Inferior parietal cortex (tissue), 1 donor: ENCODE results near the gene LDLRAD3.

Experiments used
- DNase-seq: peaks from one replicate; pipeline ENCODE4 v3.0.0-alpha.2; 2016; ENCODE audit errors: extremely low spot score

LDLRAD3 gene

GRCh38 chr11:36103933-36104530 is 160.2 kb downstream of the LDLRAD3 start:
- DNase-seq, result no peak

DNA sequence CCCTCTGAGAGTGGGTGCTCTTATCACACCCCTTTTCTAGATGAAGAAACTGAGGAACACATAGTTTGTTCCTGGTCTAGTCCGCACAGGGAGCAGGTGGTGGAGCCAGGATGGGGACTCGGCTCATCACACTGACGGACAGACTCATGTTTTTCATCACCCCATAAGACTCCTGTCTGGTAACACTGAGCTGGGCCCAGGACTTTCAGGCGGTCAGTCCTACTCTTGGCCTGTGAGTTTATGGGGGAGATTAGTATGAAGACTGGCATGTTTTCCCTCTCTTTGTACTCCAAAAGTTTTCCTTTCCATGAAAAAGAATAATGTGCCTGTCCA is 160.8 kb downstream of the LDLRAD3 start:
- no peak for DNase-seq

DNA sequence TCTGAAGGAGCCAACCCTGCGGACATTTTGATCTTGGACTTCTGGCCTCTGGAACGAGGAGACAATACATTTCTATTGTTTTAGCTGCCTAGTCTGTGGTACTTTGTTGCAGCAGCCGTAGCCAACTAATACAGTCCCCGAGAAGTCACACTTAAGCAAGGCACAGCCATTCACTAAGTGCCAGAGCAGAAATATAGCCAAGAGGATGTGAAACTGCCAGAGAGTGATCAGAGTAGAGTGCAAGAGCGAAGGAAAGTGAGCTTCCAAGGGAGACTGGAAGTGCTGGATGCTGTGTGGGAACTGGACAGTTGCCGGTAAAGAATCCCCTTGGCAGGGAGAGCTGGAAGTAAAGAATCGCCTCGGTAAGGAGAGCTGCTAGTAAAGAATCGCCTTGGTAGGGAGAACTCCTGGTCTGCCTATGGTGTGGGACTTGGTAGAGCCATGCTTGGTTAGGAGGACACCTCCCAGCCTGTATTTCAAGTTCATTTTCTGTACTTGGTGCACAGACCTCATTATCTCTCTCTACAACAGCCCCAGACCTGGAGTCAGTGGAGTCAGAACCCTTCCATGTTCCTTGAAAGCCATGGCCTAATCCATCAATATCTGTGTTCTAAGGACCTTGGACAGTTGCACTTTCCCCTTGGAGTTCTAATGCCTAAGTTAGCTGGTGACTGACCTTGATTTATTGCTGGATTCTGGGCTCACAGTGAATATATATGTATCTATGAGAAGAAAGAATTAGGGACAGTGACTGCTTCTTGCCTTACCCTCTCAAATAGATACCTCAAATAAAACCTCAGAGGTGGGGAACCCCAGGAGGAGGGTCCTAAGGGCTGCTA is 162.1 kb downstream of the LDLRAD3 start:
- no peak for DNase-seq

DNA sequence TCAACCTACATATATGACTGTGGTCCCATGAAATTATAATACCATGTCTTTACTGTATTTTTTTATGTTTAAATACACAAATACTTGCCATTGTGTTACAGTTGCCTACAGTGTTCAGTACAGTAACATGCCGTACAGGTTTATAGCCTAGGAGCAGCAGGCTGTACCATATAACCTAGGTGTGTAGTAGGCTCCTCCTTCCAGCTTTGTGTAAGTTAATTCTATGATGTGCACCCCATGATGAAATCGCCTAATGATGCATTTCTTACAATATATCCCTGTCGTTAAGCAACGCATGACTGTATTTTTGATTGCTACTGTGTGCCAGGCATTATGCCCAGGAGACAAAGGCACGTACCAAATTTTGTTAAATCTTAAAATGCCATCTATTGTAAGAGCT is 163.7 kb downstream of the LDLRAD3 start:
- no peak for DNase-seq

GRCh38 chr11:36108881-36109589 is 165.2 kb downstream of the LDLRAD3 start:
- DNase-seq, result no peak

GRCh38 chr11:36109590-36109849 is 165.7 kb downstream of the LDLRAD3 start:
- DNase-seq, result no peak

DNA sequence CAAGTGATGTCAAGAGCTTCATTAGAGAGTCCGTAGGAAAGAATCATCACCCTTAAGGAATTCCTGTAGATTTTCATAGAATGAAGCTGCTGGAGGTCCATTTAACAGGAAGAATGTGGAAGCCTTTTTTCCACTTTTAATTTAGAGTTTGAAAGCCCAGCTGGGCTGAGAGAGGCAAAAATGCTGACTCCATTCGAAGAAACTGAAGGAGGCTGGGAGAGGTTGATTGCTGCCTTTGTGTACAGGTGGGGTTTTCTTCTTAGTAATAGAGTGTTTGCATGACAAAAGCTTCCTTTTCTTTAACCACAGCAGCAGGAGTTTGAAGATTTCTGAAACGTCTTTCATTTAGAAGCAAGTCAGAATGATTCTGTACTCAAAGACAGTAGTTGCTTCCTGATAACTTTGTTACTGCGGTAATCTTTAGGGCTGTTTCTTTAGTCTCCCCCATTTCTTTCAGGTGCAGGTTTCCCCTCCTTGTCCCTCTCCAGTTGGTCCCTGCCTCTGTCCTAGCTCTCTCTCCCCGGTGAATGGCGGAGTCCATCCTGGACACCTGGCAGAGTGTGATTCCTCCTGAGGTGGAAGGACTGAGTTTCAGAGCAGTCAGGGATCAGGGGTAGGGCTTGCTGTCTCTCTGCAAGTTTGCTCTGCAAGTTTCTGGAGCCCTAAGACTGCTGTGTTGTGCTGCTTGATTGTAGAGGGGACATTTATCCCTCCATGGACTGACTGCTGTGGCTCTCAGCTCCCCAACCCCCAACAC is 166.2 kb downstream of the LDLRAD3 start:
- DNase-seq, result no peak

GRCh38 chr11:36110668-36111410 is 167.0 kb downstream of the LDLRAD3 start:
- DNase-seq, result no peak

GRCh38 chr11:36114095-36114494 is 170.2 kb downstream of the LDLRAD3 start:
- no peak for DNase-seq

- no peak for DNase-seq
Observed at GRCh38 chr11:36115378-36115801, 171.5 kb downstream of the LDLRAD3 start.

GRCh38 chr11:36116161-36116560 is 172.3 kb downstream of the LDLRAD3 start:
- no peak for DNase-seq

DNA sequence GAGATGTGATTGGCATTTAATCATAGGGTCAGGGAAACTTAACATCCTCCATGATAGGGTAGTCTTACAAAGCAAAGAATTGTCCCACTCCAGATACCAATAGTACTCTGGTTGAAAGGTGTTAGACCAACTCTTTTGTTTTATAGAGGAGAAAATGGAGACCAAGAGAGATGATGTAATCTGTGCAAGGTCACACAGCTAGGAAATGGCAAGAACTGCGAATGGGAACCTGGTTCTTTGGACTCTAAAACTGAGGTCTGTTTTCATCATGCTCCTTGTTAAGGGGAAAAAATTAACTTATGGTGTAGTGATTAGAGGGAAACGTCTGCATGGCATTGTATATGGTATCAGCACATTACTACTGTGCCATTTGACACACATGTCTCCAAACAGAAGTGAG is 174.2 kb downstream of the LDLRAD3 start:
- no peak for DNase-seq

DNA sequence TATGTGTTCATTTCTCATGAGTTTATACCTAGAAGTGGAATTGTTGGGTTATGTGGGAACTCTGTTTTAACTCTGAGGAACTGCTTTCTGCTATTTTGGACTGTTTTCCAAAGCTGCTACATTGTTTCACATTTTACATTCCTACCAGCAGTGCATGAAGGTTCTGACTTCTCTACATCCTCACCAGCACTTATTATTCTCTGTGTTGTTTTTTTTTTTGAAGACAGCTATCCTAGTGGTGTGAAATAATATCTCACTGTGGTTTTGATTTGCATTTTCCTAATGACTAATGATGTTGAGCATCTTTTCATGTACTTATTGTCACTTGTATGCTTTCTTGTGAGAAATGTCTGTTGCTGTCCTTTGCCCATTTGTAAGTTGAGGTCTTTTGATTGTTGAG is 175.4 kb downstream of the LDLRAD3 start:
- no peak for DNase-seq

- no peak for DNase-seq
Observed at GRCh38 chr11:36121054-36121453, 177.2 kb downstream of the LDLRAD3 start.

GRCh38 chr11:36122671-36123070 is 178.8 kb downstream of the LDLRAD3 start:
- DNase-seq, result no peak

GRCh38 chr11:36123336-36124101 is 179.7 kb downstream of the LDLRAD3 start:
- no peak for DNase-seq

- no peak for DNase-seq
Observed at GRCh38 chr11:36126678-36127077, 182.8 kb downstream of the LDLRAD3 start.

GRCh38 chr11:36127550-36127949 is 183.7 kb downstream of the LDLRAD3 start:
- DNase-seq, result no peak

DNA sequence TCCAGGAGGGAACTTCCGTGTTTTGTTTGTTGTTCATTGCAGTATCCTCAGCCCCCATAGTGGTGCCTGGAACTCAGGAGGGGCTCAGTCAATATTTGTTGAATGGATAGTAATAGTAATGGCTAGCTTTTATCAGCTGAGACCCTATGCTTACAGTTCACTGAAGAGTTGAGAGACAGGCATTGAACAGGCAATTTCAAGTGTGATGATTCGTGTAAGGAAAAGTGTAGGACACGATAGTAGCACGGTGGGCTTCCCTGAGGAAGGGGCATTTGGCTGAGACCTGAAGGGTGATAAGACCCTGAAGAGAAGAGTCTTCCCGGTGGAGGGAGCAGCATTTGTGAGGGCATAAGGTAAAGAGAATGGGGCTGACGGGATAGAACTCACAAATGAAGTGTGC is 186.1 kb downstream of the LDLRAD3 start:
- no peak for DNase-seq

GRCh38 chr11:36130401-36130800 is 186.5 kb downstream of the LDLRAD3 start:
- no peak for DNase-seq
